HG02970 (cell line): Measurements from ENCODE around the gene FARP1.
A peak's percentile ranks its signal among the peaks of the same experiment; 100 is the strongest.

Experiments
- ATAC-seq: cut with Tn5 transposase; IDR thresholded peaks from one replicate; pipeline ENCODE4 v1.9.1; 2021; ENCODE audit warnings: mild to moderate bottlenecking, moderate library complexity, moderate number of reproducible peaks; ENCODE audit not compliant: unreplicated experiment, low FRiP score

Gene FARP1

DNA sequence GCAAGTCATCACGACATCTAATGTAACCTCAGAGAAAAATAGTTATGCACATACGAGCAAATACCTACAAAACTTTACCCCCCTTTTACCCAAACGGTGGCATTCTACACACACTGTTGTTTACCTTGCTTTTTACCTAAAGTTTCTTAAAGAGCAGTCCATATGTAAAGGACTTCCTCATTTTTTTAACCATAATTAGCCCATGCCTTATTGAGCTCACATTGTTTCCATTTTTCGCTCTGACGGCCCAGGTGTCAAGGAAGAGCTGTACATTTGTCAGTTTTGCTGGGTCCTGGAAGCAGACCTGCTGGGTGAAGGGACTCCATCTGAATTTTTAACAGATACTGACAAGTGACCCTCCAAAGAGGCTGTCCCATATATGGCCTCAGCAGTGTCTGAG lies 344.6 kb downstream of the FARP1 start:
- no peak for ATAC-seq

DNA sequence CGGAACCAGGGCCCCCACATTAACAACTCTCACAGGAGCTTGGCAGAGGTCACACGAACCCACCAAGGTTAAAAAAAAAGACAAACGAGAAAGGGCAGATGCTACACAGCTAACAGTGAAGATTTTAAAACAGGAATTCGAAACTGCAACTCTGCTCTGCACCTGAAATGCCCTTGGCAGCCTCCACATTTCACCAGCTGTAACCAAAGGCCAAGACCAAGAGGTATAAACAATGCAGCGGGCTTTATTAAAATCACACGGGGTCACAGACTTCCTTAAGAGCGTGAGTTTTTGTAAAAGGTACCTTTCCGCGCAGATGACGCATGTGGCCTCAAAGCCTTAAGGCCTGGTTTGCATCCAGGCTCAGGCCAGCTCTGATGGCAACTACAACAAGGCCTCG lies 345.8 kb downstream of the FARP1 start:
- ATAC-seq = no peak

DNA sequence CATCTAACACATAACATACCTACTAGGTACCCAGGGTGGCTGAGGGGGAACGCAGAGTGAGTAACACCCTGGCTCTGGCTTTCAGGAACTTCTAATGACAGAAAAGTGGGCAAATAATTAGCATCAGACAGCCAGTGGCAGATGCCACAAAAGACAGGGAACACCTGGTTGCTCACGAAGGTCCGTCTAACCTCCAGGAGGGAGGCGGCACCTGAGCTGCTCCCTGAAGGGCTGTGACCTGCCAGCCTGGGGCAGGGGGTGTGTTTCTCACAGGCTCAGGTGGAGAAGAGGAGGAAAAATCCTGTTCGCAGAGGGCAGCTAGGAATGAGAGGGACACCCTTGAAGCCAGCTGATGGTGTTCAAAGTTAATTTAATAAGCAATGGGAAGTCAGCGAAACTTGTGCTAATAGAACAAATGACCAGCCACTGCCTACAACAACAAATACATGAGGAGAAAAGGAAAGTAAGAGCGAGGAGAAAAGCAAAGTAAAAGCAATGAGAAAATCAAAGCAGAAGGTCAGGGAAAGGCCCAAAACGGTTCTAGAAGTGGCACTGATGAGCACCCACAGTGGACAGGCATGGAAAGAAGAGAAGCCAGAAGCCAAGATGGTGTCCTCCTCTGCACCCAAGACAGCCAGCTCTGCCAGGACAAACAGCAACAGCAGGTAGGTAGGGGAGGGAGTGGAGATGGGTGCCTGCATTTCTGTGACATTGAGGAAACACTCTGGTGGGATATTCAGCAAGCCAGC lies 346.7 kb downstream of the FARP1 start:
- ATAC-seq = no peak

DNA sequence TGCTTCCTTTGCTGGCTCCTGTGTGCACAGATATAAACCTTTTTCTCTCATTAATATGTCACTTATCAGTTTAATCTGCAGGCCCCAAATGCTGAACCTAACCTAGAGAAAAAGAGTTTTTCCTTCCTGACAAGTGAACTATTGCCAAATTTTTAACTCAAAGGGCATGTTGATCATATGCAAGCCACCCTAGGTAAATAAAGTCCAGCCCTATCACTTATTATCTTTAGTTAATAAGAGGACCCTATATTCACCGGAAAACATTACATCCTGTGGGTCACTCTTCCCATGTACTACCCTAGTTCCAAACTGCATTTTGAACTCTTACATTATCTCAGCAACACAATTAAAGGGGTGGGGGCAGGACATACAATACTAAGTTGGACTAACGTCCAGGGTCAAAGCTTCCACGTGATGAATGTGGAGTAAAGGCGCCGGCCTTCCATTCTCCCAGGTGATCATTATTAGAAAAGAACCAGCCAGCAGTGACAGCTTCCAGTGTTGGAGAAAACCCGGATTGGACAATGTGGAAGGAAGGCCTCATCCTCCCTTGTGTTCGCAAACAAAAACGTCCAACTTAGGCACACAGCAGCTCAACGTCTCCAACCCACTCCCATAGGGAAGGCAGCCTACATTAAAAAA lies 347.4 kb downstream of the FARP1 start:
- ATAC-seq = no peak

- ATAC-seq = no peak
Observed at GRCh38 chr13:98490866-98491265, 348.0 kb downstream of the FARP1 start.

DNA sequence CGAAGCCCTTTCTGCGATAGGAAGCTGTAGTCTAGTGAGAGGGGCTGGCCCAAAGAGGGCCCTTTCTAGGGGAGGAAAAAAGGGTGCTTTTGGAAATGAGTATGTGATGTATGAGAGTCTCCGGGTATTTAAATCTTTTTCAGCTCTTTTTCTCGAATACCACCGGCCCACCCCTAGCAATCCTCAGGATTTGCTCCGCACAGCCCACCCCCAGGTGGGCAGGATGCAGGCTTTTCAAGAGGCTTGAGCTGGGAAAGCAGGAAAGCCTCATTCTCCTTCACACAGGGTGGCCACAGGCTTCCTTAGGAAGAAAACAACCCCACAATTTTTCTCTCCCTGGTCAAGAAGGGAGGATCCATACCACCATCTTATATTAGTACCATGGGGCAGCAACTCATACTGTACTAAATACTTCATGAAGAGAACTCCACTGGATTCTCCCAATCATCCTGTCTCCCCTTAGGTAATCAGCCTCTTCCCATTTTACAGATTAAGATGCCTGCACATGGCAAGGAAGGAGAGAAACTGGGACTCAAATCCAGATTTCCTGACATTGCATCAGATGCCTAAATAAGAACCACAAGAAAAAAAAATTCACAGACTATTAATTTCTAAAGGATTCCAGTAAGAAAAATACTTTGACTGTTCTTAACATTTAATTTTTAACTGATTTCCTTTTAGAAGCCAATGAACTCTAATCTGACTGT lies 349.6 kb downstream of the FARP1 start:
- no peak for ATAC-seq

- no peak for ATAC-seq
Observed at GRCh38 chr13:98493042-98493712, 350.3 kb downstream of the FARP1 start.

DNA sequence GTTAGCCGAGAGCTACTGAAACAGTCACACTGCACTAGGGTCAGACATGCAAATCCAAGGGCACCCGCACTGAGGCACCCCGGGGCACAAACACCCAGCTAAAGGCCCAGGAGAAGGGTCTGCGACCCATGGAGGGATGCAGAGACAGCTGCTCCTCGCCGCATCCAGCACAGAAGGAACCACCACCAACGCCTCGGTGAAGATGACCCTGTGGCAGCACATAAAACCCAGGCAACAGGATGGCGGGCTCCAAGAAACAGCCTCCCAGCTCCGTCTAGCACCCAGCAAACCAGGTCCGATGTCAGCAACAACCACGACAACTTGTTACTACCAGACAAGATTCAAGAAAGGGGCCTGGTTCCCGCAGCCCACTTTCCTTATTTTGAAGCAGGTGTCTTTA lies 351.9 kb downstream of the FARP1 start:
- no peak for ATAC-seq

DNA sequence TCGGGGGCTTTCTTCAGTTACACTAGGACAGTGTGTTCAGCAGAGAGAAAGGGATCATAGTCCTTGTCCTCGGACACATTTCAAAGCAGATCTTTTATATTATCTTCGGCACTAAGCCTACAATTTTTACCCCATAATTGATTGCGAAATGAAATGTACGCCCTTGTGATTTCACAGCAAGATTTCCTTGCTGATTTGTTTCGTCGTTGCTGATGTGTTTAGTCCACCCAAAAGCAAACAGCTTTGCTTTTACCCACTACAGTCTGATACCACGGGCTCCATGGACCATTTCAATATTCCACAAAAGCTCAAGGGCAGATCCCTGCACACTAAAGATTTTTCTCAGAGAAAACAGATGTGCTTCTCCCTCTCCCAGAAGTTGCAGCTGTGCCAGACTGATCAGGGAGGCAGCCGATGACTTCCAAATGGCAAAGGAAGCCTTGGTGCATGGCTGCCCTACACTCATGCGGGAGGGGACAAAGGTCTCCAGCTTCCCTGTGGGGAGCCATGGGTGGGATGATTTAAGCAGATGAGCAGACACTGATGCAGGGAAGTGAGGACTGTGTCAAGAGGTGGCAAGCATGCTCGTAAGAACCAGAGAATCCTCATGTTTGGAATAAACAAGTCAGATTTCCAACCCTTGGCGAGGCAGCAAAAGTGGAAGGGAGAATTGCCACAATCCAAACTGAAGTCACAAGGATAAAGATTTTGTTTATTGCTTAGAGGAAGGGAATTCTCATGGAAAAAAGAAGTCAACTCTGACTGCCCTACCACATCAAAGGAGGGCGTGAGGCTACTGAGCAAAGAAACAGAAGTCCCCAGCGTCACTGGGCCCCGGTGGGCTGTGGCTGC lies 353.0 kb downstream of the FARP1 start:
- ATAC-seq = no peak

DNA sequence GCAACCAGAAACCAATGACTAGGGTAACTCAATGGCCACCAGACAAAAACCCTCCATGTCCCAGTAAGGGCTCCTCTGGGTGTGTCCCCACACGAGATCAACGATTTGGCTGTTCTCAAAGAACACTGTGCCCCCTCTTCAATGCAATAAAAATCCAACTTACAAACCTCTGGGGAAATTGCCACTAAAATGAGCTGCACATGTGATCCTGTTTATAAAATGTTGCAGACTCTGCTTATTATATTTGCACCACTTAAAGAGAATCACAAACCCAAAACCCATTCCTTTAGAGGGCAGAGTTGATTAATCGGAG lies 353.5 kb downstream of the FARP1 start:
- no peak for ATAC-seq

GRCh38 chr13:98496966-98497365 lies 354.1 kb downstream of the FARP1 start:
- ATAC-seq = no peak

DNA sequence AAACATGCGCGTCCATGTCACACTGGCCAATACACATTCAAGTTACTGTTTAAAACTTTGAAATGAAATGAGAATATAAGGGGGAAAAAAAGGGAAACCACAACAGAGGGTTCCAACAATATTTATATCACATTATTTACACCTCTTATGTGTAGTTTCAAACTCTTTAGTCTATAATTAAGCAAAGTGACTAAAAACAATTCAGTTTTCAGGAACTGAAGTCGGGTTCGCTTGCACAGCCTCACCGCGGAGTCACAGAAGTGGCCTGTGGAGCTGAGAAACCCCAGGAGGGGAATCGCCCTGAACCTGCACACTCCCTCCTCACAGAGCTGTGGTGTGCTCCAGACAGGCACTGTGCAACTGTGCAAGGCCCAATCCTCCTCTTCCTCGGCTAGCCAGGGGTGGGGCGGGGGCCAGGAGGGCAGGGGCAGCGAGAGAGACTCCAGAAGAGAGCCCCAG lies 358.1 kb downstream of the FARP1 start:
- no peak for ATAC-seq

DNA sequence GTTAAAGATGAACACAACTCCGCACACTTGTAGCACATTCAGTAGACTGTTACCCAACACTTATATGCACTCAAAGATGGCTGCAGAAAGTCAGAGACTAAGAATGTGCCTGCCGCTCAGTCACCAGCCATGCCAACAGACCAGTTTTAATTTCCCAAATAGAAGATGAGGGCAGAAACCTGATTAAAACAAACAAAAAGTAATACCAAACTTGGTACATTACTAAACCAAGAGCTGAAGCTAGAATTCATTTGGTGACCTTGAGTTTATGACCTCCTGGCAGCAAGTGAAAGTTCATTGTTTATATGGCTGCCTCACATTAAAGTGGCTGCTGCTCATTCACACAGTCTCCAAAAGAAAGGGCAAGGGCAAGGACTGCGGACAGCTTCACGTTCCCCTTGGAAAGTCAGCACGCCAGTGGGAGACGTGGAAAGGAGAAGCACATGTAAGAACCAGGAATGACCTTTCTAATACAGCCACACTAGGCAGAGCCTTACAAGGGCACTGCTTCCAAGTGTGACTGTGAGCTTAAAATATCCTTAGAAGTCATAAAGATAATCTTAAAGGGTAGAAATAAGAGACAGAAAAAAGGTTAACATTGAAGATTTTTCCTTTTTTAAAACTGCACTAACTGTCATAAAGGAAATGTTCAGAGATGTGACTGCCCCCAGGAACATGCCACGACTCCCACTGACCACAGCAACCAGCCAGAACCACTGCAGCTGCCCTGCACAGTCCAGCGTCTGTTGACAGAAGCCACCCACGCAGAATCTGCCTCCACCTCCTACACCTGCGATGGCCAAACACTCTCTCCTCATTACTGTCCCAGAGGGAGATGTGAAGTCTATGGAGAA lies 360.5 kb downstream of the FARP1 start:
- no peak for ATAC-seq

DNA sequence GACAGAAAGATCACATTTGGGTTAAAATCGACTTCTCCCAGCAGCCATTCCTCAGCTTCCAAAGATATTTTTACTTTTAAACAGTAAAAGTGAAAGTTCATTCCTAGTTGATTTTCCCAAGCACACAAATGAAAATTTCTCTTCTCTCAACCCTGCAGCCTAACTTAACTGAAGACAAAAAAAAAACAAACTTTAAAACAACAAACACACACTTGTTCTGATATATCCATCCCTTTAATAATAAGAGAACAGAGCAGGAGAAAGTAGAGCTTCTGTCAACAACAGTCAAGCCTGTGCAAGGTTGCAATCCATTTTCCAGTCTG lies 361.1 kb downstream of the FARP1 start:
- no peak for ATAC-seq

DNA sequence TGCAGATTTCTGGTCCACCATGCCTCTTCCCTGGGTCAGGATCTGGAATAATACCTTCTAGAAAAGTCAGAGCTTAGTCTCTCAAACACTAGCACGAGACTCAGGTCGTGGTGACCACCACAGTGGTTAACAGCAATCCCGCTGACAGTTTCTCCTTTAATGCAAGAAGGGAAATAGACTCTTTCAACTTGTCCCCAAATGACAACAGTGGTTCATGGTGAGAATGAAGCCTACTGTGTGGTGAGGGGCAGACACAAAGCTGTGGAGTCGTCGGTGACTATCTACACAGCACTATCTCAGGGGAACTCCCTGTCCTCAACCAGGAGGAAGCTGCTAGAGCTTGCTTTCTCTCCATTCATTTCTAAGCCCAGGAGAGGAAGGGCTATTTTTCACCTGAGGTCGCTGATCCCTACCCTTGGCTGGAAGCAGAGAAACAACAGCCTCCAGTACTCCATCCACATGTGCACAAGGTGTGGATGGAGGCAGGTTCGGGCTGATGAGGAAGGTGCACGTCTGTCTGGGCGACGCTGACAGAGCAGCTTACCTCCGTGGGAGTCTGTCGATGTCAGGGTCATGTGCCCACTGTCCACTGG lies 361.6 kb downstream of the FARP1 start:
- ATAC-seq = peak; percentile 46
